Left lobe of liver (tissue), 2 donors: Measurements from ENCODE around the gene METRN. TPM values are rescaled to one million over a fixed set of nuclear protein-coding genes. Genes with fewer than 3 reads are reported as not detected.
A peak's percentile ranks its signal among the peaks of the same experiment; 100 is the strongest.
"Not testable (repeated sequence)": the region's sequence is repeated elsewhere in the genome, so short reads cannot be mapped to it uniquely, and the experiment has no call there.

ENCODE experiments used
- ATAC-seq: fragments of 200-7000 bp; cut with Tn5 transposase; one replicate; pipeline ENCODE4 v1.9.1; 2020; ENCODE audit warnings: mild to moderate bottlenecking, moderate library complexity
- DNase-seq: peaks from one replicate; pipeline ENCODE4 v3.0.0-alpha.2; 2020; ENCODE audit warnings: low spot score
- total RNA-seq: library from RNA; stranded (reverse); gene quantifications from one replicate; pipeline ENCODE4 v1.2.1, GENCODE V29; 2021
- donor health status: DM: no; HTN: no; CAD: no; lungs with moderate emphysema.
- donor health status: DM: no; HTN: yes; CAD: no.

Gene METRN
- total RNA-seq, 1 donor from 2014 or later: 60.0 TPM

GRCh38 chr16:707062-707538 is 7.8 kb upstream of the METRN start:
- DNase-seq (no peak), ATAC-seq (no peak)

- DNase-seq: no peak
- ATAC-seq: no peak
Measured at GRCh38 chr16:708019-708418, 6.9 kb upstream of the METRN start.

GRCh38 chr16:708959-709358 is 6.0 kb upstream of the METRN start:
- no peak for DNase-seq
- ATAC-seq: no peak

- DNase-seq (no peak), ATAC-seq (no peak)
Measured at GRCh38 chr16:709566-710499, 5.1 kb upstream of the METRN start.

GRCh38 chr16:710500-711075 is 4.3 kb upstream of the METRN start:
- ATAC-seq (no peak), DNase-seq (no peak)

- DNase-seq: no peak
- no peak for ATAC-seq
Measured at GRCh38 chr16:711084-711483, 3.8 kb upstream of the METRN start.

- peak; percentile 64 for ATAC-seq
- DNase-seq: peak; percentile 78
Measured at GRCh38 chr16:711548-712320, 3.2 kb upstream of the METRN start.

GRCh38 chr16:712740-713250 is 2.1 kb upstream of the METRN start:
- ATAC-seq, DNase-seq: not testable (repeated sequence)

GRCh38 chr16:714079-714478 is 839 bp upstream of the METRN start:
- DNase-seq (no peak), ATAC-seq (no peak)

GRCh38 chr16:715477-716199 is 720 bp downstream of the METRN start:
- ATAC-seq (peak; percentile 39), DNase-seq (no peak)

GRCh38 chr16:716200-716568 is 1.3 kb downstream of the METRN start:
- DNase-seq (peak; percentile 90), ATAC-seq (peak; percentile 74)

- ATAC-seq (no peak), DNase-seq (no peak)
Measured at GRCh38 chr16:716768-717325, 1.9 kb downstream of the METRN start.

- DNase-seq (no peak), ATAC-seq (no peak)
Measured at GRCh38 chr16:717450-718245, 2.7 kb downstream of the METRN start.

GRCh38 chr16:718389-718788 is 3.5 kb downstream of the METRN start:
- ATAC-seq (no peak), DNase-seq (no peak)

- ATAC-seq: no peak
- DNase-seq: no peak
Measured at GRCh38 chr16:718922-719321, 4.0 kb downstream of the METRN start.

GRCh38 chr16:719815-720446 is 5.0 kb downstream of the METRN start:
- DNase-seq: no peak
- no peak for ATAC-seq

- DNase-seq (no peak), ATAC-seq (peak; percentile 11)
Measured at GRCh38 chr16:720447-720989, 5.6 kb downstream of the METRN start.

GRCh38 chr16:720990-721764 is 6.3 kb downstream of the METRN start, which contains the start of gene ANTKMT:
Gene ANTKMT (plus strand): TSS chr16:721146. CDS start chr16:721275, 129 bp downstream.
- ATAC-seq: peak; percentile 85
- peak; percentile 86 for DNase-seq
